ENCODE data around the gene NMT1.
"Not testable (repeated sequence)": the region's sequence is repeated elsewhere in the genome, so short reads cannot be mapped to it uniquely, and the experiment has no call there.

The NMT1 gene

DNA sequence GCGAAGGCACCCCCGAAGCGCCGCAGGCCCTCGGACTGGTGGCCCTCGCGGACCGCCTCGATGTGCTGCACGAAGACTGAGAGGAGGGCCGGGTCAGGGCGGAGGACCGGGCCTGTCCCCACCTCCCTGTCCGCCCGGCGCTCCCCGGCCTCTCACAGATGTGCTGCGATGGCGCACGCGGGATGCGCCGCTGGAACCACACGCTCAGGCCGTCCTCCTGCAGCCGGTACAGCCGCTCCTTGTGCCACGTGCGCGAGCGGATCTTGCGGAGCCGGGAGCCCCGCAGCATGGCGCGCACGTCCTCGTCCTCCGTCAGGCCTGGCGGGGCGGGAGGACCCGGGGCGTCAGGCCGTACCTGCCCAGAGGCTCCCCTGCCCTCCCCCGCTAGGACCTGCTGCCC lies 59.9 kb downstream of the NMT1 start:
- no peak for FAIRE-seq
- no peak for TF ChIP-seq CTCF (IDR thresholded peaks at IDR 0.05; ENCODE audit: insufficient read depth, missing control alignments)
- no peak for DNase-seq (ENCODE audit: insufficient read length, low spot score)

DNA sequence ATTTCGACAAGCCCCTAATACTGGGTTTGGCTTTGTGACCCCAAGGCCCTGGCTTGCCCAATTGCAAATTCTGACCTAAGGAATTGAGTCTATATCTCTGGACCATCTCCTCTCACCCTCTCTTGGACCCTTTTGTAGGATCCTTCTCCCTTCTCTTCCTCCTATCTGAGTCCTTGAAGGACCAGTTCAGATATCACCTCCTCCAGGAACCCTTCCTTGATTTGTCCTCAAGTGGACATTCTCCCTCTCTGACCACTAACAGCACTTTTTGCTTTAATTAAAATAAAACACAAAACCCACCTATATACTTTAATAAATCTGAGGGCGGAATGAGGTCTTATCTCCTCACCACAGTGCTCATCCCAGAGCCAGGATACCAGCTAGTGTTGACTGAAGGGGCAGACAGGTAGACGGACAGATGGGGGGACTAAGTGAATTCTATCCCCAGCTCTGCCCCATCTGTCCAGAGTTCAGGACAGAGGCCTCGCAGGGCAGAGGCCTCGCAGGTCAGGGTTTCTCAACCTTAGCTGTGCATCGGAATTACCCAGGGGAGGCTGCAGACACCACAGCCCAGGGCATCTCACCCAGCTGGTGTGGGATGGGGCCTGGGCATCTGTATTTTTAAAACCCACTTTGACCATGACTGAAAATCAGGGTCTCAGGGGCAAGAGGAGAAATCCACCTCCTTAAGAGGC lies 62.1 kb downstream of the NMT1 start:
- DNase-seq (ENCODE audit: insufficient read length, low spot score): no peak
- TF ChIP-seq CTCF (IDR thresholded peaks at IDR 0.05; ENCODE audit: insufficient read depth, missing control alignments): no peak
- no peak for FAIRE-seq

DNA sequence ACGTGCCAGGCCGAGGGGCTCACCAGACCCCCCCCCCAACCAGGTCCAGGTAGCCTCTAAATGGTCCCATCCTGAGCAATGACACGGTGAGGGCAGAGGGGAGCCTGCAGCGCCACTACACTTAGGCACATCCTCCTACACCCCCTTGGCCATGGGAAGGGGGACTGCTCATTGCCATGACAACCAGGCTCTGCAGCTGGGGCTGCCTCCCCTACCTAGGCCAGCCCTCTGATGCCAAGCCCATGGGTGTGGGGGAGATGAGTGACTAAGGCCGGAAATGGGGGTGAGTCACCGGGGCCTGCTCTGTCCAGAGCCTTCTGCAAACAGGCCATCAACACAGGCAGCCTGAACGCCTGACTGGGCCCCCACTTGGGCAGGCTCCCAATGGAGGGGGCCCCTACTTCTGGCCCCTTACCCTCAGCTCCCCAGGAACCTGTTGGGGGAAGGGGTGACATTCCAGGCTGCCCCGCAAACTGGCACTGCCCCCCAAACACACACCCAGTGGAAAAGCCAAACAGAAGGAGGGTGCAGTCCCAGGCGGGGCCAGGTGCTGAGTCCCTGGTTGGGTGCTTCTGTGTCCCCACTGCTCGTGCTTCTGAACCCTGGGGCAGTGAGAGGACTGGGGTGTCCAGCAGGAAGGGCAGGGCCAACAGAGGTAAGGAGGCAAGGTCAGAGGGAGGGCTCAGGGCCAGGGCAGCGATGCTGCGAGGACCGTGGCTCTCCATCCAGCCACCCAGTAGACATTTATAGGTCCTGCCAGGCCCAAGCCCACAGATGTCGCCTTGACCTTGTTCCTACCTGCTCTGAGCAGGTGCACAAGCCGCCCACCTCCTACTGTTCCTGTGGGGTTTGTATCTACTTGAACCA lies 63.0 kb downstream of the NMT1 start:
- TF ChIP-seq CTCF (IDR thresholded peaks at IDR 0.05; ENCODE audit: insufficient read depth, missing control alignments): no peak
- DNase-seq (ENCODE audit: insufficient read length, low spot score) (no peak), FAIRE-seq (no peak)

- DNase-seq (ENCODE audit: insufficient read length, low spot score); FAIRE-seq: not testable (repeated sequence)
These were observed 63.6 kb downstream of the NMT1 start for GRCh38 chr17:45124797-45125122.

GRCh38 chr17:45125509-45125908 lies 64.4 kb downstream of the NMT1 start:
- DNase-seq (ENCODE audit: insufficient read length, low spot score) (no peak), FAIRE-seq (no peak)
- no peak for TF ChIP-seq CTCF (IDR thresholded peaks at IDR 0.05; ENCODE audit: insufficient read depth, missing control alignments)

- TF ChIP-seq CTCF (IDR thresholded peaks at IDR 0.05; ENCODE audit: insufficient read depth, missing control alignments): no peak
- DNase-seq (ENCODE audit: insufficient read length, low spot score): no peak
- FAIRE-seq: no peak
These were observed 66.1 kb downstream of the NMT1 start for GRCh38 chr17:45127207-45127547.

- DNase-seq (ENCODE audit: insufficient read length, low spot score) (no peak), FAIRE-seq (no peak)
- TF ChIP-seq CTCF (IDR thresholded peaks at IDR 0.05; ENCODE audit: insufficient read depth, missing control alignments): no peak
These were observed 66.6 kb downstream of the NMT1 start for GRCh38 chr17:45127548-45128300.
